ENCODE measurements around the gene USP6.
A peak's percentile ranks its signal among the peaks of the same experiment; 100 is the strongest.
"Not testable (repeated sequence)": the region's sequence is repeated elsewhere in the genome, so short reads cannot be mapped to it uniquely, and the experiment has no call there.

The USP6 gene

DNA sequence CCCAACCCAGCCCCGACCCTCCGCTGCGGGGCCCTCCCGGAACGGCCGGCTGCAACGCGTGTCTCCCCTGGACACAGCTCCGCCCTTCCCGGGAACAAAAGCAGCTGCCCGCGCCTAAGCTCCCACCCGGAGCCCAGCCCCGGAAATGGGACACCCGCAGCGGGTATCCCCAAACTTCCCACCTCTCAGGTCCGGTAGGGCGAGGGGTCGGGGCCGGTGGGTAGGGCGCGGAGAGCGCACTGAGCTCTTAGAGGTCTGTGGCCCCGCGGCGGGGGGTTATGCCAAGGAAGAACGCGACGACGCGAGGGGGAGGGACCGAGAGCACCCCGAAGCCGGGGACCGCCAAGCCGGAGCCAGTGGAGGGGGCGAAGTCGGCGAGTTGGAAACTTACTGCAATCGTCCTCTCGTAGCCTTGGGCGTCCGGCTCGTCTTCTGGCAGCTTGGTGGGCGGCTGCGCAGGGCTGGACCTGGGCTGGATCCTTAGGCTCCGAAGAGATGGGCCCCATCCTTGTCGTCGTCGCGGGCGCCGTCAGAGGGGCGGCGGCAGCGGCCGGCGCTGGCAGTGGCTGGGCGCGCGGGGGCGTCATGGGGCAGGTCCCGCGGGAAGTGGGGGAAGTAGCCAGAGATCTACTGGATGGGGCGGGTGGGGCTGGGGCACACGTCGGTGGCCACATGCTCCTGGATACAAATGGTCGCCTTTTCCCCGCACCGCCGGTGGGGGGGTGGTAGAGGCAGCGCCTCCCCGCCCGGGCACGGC lies 6.9 kb downstream of the USP6 start:
- peak; percentile 1 for DNase-seq

DNA sequence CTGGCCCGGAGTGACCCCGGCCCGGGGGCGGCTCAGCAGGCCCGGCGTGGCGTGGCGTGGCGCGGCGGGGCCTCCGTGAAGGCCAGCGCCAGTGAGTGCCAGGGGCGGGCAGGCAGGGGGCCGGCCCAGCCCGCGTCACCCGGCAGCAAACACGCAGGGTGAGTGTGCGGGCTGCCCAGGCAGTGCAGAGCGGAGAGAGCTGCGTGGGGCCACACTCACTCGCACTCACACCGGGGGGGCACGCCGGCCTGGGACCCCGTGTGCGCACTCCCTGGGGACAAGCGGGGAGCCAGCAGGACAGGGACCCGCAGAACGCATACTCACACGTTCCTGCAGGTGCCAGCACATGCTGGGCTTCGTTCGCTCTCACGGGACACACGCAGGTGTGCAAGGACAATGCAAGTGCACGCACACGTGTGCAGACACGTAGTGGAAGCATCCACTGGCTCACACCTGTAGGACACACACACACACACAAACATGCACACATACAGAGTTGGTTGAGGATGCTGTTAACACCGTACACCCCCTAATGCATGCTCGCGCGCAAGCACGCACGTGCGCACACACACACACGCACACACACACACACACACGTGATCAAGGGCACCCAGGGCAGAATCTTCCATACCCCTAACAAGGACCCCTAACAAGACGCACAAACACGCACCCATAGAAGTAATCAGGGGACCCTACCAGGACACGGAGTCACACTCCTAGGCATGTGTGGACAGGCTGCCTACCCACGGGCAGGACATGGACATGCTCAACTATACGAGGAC lies 7.7 kb downstream of the USP6 start:
- DNase-seq = no peak

DNA sequence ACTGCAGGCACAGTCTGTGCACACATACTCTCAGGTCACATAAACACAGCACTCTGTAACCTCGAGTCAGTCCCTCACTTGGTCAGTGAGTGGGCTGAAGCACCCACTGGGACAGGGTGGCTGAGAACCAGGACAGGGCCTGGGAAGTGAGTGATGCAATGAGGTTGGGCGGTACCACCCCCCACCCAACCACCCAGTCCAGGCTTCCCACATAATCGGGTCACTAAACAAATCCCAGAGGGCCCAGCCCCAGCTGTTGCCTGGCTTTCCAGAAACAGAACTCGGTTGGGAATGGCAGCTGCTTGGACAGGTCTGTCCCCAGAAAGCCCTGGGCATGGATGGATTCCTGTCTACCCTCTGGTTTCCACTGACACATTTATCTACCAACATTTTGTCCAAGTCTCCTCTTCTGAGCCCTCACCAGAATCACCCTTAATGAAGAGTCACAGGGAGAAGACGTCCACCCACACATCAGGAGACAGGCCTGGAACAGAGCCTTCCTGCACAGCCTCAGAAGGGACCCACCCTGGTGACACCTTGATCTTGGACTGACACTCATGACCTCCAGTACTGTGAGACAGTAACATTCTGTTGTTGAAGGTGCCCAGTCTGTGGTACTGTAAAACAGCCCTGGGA lies 8.4 kb downstream of the USP6 start:
- not testable (repeated sequence) for DNase-seq

DNA sequence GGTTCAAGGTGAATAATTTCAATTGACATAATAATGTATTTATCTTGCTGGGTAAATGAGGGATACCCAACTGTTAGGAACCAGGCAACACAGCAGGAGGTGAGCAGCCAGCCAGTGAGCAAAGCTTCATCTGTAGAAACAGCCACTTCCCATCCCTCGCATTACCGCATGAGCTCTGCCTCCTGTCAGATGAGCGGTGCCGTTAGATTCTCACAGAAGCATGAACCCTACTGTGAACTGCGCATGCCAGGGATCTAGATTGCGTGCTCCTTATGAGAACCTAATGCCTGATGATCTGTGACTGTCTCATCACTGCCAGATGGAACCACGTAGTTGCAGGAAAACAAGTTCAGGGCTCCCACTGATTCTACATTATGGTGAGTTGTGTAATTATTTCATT lies 9.1 kb downstream of the USP6 start:
- not testable (repeated sequence) for DNase-seq

DNA sequence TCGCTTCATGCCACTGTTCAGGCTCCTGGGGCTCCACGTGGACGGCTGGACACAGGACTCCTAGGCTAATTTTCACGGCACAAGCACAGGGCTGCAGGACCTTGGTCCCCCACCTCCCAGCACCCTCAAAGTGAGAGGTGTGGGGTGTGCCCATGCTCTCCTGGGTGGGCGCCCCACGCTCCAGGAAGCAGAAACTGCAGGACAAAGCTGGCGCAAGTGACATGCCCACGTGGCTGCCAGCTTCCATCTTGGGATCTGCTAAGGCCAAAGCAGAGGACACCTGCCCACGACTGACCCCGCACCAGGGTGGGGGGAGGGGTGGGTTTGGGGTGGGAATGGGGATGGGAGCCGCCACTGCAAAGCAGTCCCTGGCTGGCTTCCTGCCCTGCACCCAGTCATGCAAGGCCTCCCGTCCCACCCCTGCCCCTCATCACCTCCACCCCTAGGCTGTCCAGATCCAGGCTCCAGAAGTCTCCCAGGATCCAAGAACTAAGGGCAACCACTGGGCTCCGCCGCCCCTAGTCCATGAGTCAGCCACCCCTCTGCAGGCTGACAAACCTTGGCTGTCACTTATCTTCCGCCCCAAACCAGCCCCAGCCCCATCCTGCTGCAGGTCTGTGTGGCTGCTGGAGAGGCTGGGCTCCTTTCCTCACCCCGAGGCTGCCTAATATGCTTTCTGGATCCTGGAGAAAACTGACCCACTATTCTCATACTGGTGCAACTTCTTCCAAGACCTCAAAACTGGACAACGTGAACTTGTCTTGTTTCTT lies 11.1 kb downstream of the USP6 start:
- no peak for DNase-seq

DNA sequence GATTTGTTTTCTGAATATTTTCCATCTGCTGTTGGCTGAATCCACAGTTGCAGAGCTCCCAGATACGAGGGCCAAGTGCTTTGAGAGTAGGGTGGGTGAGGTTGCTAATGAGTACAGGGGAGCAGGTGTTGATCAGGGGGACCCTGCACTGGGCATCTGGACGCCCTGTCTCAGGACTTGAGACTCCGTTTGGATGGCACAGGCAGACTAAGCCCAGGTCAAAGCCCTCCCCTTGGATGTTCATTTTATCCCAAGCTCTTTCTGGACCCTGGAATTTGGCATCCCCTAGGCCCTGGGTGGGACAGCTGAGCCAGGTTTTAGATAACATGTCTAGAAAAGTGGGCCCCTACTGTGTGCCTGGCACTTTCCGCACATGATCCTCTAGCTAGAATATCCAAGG lies 12.1 kb downstream of the USP6 start:
- DNase-seq = no peak

DNA sequence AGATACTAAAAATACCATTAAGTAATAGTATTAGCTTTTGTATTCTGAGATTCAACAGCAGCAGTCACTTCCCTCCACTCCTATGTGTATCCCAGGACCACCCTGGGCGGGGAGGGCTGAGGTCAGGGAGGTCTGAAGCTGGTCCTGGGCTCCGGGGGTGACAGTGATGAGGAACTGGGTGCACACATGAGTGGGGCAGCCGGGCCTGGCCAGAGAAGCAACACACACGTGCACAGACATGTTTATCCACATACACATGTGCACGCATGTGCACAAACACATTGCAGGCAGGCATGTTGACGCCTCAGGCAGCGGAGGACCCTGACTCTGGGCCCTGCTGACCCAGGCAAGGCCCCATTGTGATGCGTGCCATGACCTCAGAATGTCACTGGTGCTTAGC lies 12.6 kb downstream of the USP6 start:
- DNase-seq = not testable (repeated sequence)

DNA sequence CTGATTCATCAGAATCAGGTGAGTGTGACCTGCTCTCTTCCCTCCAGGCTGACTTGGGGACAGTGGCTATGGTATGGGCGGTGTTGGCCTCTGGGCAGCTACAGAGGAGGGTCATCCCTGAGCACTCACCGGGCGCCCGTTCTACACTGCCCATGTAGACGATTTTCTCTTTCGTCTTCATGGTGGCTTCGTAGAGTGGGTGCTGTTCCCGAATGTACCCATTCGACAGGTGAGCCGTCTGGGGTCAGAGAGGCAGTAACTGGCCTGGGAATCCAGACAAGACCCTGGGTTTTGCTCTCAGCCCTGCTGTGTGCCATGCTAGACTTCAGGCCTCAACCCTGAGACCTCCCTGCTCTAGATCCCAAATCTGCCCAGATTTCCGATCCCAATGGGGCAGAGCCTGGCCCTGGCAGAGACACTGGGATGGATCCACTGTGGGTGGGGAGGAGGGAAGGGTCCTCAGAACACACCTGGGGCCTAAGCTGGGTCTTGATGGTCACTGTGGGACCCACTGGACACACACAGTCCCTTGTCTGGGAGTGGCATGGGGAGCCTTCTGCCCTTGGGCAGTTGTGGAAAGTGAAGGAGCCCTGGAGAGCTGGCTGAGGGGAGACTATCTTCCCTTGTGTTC lies 13.2 kb downstream of the USP6 start:
- no peak for DNase-seq

DNA sequence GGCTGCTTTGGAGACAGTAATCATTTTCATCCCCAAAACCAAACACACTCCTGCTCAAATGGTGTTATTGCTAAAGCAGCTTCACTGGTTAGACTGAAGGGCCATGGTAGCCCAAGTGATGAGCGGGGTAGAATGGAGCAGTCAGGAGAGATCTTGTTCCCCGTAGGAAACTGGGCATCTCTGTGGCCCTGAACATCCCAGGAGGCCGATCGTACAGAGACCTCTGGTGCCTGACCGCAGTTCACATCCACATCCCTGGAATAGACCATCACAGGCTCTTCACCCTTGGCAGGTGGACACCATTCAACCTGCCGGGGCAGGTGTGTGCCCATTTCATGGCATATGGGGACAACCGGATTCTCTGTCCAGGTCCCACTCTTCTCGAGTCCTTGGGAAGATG lies 13.9 kb downstream of the USP6 start:
- DNase-seq = not testable (repeated sequence)

DNA sequence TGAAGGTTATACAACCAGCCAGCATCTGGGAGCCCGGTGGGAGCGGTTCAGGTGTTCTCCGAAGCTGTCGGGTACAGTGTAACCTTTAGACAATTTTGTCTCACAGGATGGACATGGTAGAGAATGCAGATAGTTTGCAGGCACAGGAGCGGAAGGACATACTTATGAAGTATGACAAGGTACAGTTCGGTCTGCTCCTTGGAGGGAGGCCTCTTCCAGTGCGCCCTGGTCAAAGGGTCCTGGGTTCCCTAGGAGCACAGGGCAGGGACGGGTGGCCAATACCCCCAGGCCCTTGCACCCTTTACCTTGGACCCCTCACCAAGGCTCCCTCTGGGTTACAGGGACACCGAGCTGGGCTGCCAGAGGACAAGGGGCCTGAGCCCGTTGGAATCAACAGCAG lies 14.4 kb downstream of the USP6 start:
- not testable (repeated sequence) for DNase-seq

DNA sequence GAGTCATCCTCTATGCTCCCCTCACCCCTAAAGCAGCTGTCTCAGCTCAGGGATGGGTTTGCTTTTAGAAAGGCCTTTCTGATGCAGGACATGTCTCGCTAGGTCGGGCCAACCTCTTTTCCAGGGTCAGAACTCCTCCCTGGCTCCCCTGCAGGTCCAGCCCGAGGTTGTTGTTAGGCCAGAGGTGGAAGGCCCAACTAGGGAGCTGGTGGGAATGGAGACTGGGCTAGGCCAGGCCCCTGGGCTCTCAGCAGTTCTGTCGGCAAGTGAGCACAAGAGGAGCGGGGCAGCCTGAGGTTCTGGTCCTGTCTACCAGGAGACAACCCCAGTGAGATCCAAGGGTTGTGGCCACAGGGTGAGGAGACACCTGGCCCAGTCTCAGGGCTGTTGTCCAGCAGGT lies 14.9 kb downstream of the USP6 start:
- DNase-seq = not testable (repeated sequence)

DNA sequence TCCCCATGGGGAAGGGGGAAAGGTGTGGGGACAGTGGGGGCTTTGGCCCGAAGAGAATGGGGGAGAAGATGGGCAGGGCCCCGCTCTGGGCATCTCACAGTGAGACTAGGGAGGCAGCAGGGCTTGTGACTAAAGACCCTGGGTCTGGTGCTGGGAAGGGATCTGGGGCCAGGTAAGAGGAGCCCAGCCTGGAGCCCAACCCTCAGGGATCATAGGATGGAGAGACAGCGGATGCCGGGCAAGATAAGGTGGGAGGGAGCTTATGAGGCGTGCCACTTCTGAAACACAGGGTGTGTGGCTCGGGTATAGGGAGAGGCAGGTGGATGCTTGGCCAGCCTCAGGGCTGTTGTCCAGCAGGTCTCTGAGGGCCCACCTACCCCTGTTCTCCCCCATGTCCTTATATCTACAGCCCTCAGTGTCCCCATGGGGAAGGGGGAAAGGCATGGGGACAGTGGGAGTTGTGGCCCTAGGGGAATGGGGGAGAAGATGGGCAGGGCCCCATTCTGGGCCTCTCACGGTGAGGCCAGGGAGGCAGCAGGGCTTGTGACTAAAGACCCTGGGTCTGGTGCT lies 15.4 kb downstream of the USP6 start:
- no peak for DNase-seq

DNA sequence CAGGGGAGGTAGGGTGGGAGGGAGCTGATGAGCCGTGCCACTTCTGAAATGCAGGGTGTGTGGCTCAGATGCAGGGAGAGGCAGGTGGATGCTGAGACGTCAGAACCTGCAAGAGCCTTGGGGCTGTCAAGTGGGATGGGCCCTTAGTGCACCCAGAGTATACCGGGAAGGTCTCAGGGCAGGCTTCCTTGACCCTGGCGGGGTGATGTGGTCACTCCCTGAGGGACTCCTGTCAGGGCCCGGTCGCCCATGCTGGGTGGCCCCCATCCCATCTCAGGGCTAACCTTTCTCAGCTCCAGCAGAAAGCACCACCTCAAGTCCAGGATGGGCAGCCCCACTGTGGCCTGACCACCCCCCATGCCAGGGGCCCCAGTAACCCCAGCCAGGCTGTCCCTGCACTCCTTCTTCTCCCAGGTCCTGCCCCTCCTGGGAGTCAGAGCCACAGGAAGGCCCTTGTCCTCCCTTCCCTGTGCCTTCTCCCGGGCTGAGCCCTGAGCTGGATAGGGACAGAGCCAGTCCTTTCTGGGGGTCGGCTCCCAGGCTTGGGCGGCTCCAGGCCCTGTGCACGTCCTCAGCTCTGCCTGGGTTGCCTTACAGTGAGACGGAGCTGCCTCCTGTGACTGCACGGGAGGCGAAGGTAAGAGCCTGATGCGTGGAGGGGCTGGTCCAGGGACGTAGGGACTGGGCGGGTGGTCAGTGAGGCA lies 16.1 kb downstream of the USP6 start:
- not testable (repeated sequence) for DNase-seq

DNA sequence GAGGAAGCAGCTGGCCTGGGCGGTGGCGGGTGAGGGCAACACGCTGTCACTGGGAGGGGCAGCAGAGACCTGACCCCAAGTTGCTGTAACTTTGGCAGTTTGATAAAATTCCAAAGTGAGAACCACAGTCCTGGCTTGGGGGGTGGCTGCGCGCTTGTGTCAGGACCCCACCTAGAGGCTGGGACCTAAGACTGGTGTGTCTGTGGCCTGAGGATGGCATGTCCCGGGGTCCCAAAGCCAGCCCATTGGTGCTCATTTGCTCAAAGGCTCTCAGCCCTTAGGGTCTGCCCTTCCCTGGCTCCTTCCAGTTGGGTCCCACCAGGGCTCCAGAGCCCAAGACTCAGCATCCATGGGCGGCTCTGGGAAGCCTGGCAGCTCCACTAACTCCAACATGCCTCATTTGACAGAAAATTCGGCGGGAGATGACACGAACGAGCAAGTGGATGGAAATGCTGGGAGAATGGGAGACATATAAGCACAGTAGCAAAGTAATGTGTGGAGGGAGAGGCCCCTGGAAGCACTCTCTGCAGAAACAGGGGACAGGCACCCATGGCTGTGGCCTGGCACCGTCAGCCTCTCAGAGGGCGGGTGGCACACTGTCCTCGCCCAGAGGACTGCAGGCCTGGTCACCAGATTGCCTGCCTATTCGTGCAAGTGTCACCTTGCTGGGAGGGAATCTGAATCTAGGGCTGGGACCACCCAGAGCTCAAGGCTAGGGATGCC lies 16.8 kb downstream of the USP6 start:
- DNase-seq = not testable (repeated sequence)

DNA sequence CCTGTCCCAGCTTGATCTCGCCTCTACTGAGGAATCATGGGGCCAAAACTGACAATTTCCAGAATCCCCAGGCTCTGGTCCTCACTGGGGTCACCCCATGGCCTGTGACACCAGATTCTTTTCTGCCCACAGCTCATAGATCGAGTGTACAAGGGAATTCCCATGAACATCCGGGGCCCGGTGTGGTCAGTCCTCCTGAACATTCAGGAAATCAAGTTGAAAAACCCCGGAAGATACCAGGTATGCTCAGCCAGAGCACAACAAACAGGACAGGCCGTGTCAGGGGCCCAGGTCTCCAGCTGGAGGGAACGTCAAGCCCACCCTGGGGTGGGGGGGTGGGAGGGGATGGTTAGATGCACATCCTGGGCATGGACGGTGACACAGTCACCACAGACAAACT lies 17.5 kb downstream of the USP6 start:
- no peak for DNase-seq

DNA sequence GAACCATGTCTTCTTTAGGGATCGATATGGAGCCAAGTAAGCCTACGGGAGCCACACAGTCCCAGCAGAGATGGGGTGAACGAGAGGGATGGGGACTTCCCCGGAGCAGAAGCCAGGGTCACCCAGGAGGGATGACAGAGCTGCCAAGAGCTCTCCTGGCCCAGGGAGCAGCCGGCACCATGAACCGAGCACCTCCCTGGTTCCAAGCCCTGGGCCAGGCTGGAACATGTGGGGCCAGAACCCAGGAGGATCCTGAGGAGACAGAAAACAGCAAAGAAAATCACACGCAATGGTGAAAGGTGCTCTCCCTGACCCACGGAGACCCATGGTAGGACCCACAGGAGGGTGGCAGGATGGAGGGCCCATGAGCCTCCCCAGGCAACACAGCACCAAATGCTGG lies 18.1 kb downstream of the USP6 start:
- not testable (repeated sequence) for DNase-seq

DNA sequence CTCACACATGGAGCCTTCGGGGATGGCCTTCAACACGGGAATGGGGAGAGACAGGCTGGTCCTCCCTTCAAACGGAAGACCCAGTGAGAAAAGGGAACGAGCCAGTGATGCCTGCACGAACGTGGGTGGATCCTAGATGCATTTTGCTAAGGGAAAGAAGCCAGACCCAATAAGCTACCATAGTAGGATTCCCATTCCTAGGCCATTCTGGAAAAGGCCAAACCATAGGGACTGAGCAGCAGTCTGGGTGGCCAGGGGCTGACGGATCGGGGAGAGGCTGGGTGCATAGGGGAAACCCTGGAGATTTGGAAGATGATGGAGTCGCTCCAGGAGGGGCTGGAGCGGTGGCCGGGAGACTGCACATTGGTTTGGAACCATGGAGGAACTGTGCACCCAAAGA lies 18.7 kb downstream of the USP6 start:
- not testable (repeated sequence) for DNase-seq

DNA sequence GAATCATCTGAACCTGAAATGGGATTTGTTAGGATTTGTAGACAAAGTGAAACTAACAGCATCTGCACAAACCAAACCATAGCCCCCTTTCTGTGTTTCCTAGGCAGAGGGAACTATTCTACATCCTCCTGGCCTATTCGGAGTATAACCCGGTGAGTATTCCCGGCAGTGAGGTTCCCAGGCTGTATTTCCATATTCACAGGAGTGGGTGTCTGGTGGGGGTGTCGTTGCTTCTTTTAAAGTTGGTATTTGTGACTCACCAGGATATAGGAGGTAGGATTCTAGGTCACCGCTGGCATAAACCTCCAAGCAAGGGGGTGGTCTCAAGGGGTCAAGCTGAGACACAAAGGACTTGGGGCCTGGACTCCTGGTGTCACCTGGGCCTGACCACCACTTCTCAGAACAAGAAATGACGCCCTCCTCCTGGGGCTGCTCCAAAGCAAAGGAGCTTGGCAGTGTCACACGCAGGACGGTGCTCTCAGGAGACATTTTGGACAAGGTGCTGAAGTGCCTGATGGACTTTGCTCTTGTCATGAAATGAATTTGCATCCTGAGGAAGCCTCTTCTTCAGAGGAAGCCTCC lies 19.4 kb downstream of the USP6 start:
- not testable (repeated sequence) for DNase-seq

DNA sequence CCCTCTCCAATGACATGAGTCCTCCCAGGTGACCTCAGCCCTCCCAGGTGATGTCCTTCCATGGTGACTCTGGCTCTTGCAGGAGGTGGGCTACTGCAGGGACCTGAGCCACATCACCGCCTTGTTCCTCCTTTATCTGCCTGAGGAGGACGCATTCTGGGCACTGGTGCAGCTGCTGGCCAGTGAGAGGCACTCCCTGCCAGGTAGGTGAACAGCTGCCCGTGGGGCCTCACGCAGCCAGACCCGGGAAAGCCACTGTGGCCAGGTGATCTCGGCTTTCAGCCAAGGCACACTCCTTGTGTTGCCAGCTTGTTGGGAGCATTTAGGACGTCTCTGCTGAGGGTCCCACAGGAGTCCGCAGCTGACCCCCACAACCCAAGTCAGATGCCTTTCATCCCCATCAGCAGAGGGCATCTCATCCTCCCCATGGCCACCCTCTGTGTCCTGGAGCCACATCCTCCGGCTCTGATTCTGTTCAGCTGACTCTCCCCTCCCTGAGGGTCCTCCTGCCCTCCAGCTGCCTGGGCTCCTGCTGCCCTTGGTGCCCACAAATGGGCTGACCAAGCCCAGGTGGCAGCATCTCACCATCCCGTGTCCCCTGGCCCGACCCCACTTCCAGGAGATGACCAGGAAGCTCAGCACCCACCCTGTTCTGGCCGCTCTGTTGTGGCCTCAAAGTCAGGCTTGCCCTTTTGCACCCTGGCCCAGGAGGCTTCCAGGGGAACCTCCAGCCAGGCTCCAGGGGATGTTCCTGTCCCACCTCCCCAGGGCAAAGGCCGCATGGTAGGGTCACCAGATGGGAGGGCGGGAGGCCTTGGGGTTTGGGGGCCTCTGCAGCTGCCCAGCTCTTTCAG lies 20.1 kb downstream of the USP6 start:
- no peak for DNase-seq

Data from NCI-H1092 treated with DMSO at 0.1 percent for 48 hours (cell line).